Suprapubic skin (tissue), 4 donors: ENCODE data around the gene TMEM116. TPM values are rescaled to one million over a fixed set of nuclear protein-coding genes. Genes with fewer than 3 reads are reported as not detected.

Experiments
- DNase-seq, 2 donors: peaks; one replicate each; pipeline ENCODE4 v3.0.0-alpha.2; 2019; ENCODE audit warnings: low spot score in 2 of 2
- H3K27ac ChIP-seq: fragments of 200-600 bp; sonication (generic); one replicate; pipeline ENCODE4 v1.5.1; 2019
- H3K27me3 ChIP-seq: fragments of 200-600 bp; sonication (generic); one replicate; pipeline ENCODE4 v1.5.1; 2019
- H3K36me3 ChIP-seq: fragments of 200-600 bp; sonication (generic); one replicate; pipeline ENCODE4 v1.5.1; 2019
- H3K4me1 ChIP-seq: fragments of 200-600 bp; sonication (generic); one replicate; pipeline ENCODE4 v1.5.1; 2019
- H3K4me3 ChIP-seq: fragments of 200-600 bp; sonication (generic); one replicate; pipeline ENCODE4 v1.5.1; 2019; ENCODE audit warnings: mild to moderate bottlenecking
- H3K9me3 ChIP-seq: fragments of 200-600 bp; sonication (generic); one replicate; pipeline ENCODE4 v1.5.1; 2019
- EP300 ChIP-seq: sonication (generic); formaldehyde crosslinking; IDR thresholded peaks from one replicate; pipeline ENCODE4 v1.6.1; 2017; ENCODE audit warnings: antibody characterized with exemption
- POLR2A ChIP-seq, 2 donors: fragments of 450-650 bp; IDR thresholded peaks; one replicate each; pipeline ENCODE4 v1.6.1; 2017; ENCODE audit warnings: antibody characterized with exemption in 2 of 2, mild to moderate bottlenecking in 2 of 2, moderate library complexity in 2 of 2
- POLR2AphosphoS5 ChIP-seq, 3 donors: sonication (generic); formaldehyde crosslinking; IDR thresholded peaks; one replicate each; pipeline ENCODE4 v1.6.1; 2017; ENCODE audit warnings: antibody characterized with exemption in 3 of 3
- WGBS: methylation state at CpG from one replicate; pipeline ENCODE4 v1.1.5; 2018; 5-methylcytosine and 5-hydroxymethylcytosine counted together
- total RNA-seq, 4 donors: library from RNA; depleted of rRNA; stranded (reverse); fragments of >200 nt; gene quantifications; one replicate each; pipeline ENCODE4 v1.1.0, GENCODE V29; 2016
- TF ChIP-seq, protein P1 (sequence below), 2 donors: fragments of 200-600 bp in 1 of 2; fragments of 450-650 bp in 1 of 2; sonication (generic) in 1 of 2; IDR thresholded peaks; one replicate each; pipeline ENCODE4 v1.5.1; 2016 to 2019; ENCODE audit warnings: antibody characterized with exemption in 2 of 2, mild to moderate bottlenecking in 1 of 2, moderate library complexity in 1 of 2

TMEM116 gene
- total RNA-seq, 4 donors from 2014 or later, result 16.0 to 25.1 (median 22.8) TPM

DNA sequence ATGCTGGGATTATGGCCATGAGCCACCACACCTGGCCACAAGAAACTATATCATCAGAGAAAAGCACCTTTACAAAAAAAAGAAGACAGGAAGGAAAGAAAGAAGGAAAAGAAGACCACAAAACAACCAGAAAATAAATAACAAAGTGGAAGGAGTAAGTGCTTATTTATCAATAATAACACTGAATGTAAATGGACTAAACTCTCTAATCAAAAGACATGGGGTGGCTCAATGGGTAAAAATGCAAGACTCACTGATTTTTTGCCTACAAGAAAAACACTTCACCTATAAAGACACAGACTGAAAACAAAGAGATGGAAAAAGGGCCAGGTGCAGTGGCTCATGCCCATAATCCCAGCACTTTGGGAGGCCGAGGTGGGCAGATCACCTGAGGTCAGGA lies 105.2 kb downstream of the TMEM116 start:
- 95% methylated on average over 1 of the region's 1 CpG for WGBS
- DNase-seq, result no peak
- no peak overlapping the region for H3K27ac ChIP-seq
- no peaks in the 10 kb centered on the region for H3K4me1 ChIP-seq
- TF ChIP-seq POLR2A (IDR thresholded peaks at IDR 0.05) (no peak), POLR2AphosphoS5 (IDR thresholded peaks at IDR 0.05) (no peak), EP300 (no peak)
- TF ChIP-seq, protein P1, sequence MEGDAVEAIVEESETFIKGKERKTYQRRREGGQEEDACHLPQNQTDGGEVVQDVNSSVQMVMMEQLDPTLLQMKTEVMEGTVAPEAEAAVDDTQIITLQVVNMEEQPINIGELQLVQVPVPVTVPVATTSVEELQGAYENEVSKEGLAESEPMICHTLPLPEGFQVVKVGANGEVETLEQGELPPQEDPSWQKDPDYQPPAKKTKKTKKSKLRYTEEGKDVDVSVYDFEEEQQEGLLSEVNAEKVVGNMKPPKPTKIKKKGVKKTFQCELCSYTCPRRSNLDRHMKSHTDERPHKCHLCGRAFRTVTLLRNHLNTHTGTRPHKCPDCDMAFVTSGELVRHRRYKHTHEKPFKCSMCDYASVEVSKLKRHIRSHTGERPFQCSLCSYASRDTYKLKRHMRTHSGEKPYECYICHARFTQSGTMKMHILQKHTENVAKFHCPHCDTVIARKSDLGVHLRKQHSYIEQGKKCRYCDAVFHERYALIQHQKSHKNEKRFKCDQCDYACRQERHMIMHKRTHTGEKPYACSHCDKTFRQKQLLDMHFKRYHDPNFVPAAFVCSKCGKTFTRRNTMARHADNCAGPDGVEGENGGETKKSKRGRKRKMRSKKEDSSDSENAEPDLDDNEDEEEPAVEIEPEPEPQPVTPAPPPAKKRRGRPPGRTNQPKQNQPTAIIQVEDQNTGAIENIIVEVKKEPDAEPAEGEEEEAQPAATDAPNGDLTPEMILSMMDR (IDR thresholded peaks at IDR 0.05), result no peak
- H3K36me3 ChIP-seq, result no peaks in the 10 kb centered on the region
- peaks cover 12% of the 10 kb centered on the region for H3K9me3 ChIP-seq
- no peak overlapping the region for H3K4me3 ChIP-seq
- H3K27me3 ChIP-seq, result no peaks in the 10 kb centered on the region

DNA sequence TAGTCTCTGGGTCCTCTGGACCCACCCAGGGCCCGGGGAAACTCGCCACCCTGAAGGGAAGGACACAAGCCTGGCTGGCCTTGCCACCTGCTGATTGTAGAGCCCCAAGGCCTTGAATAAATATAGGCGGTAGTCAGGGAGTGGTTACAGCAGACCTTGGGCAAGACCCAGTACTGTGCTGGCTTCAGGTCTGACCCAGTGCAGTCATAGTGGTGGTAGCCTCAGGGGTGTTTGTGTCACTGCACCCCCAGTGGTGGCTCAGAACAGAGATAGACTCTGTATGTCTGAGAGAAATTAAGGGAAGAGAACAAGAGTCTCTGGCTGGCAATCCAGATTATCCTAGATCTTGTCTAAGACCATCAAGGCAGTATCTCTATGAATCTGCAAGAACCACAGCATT lies 107.5 kb downstream of the TMEM116 start:
- 88% methylated on average over 3 of the region's 3 CpGs for WGBS
- Histone ChIP-seq H3K4me3 (no peak overlapping the region), H3K36me3 (no peaks in the 10 kb centered on the region), H3K9me3 (peaks cover 12% of the 10 kb centered on the region), H3K27me3 (no peaks in the 10 kb centered on the region), H3K4me1 (no peaks in the 10 kb centered on the region), H3K27ac (no peak overlapping the region)
- DNase-seq, result no peak
- TF ChIP-seq POLR2AphosphoS5 (IDR thresholded peaks at IDR 0.05) (no peak), EP300 (no peak), POLR2A (IDR thresholded peaks at IDR 0.05) (no peak)
- TF ChIP-seq, protein P1 (IDR thresholded peaks at IDR 0.05), result no peak

DNA sequence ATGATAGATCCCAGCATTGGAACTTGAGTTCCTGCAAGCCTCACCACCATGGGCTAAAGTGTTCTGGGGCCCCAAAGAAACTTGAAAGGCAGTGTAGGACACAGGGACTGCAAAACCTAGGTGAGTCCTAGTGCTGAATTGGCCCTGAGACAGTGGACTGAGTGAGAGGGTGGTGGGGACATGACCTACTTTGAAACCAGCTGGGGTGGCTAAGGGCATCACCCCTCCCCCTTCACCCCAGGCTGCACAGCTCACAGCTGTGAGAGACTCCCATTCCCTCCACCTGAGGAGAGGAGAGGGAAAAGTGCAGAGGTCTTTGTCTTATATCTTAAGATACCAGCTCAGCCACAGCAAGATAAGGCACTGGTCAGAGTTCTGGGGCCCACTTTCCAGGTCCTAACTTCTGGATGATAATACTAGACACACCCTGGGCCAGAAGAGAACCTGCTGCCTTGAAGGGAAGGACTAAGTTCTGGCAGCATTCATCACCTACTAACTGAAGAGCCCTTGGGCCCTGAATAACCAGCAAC lies 108.5 kb downstream of the TMEM116 start:
- Histone ChIP-seq H3K27me3 (no peaks in the 10 kb centered on the region), H3K27ac (no peak overlapping the region), H3K4me1 (no peaks in the 10 kb centered on the region), H3K9me3 (peaks cover 11% of the 10 kb centered on the region), H3K36me3 (no peaks in the 10 kb centered on the region), H3K4me3 (no peak overlapping the region)
- TF ChIP-seq EP300, result no peak
- TF ChIP-seq POLR2A (IDR thresholded peaks at IDR 0.05), result no peak
- no peak for DNase-seq

DNA sequence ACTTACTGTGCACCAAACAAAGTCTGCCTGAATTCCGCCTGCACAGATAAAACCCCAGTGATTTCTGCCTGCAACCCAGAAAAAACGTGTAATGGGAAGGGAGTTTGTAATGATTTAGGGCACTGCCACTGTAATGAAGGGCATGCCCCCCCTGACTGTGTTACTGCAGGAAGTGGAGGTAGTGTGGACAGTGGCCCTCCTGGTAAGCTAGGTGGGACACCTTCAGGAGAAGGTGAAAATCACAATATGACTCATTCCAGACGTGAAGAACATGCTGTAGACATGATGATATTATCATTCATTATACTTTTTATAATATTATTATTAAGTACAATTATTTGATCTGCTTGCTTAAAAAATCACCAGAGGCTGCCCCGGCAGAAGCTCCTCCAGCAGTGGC lies 111.8 kb downstream of the TMEM116 start:
- WGBS, result 72% methylated on average over 4 of the region's 4 CpGs
- H3K9me3 ChIP-seq, result no peaks in the 10 kb centered on the region
- TF ChIP-seq EP300 (no peak), POLR2AphosphoS5 (IDR thresholded peaks at IDR 0.05) (no peak), POLR2A (IDR thresholded peaks at IDR 0.05) (no peak)
- TF ChIP-seq, protein P1 (IDR thresholded peaks at IDR 0.05), result no peak
- no peak overlapping the region for H3K4me3 ChIP-seq
- H3K27ac ChIP-seq, result no peak overlapping the region
- DNase-seq, result no peak
- peaks cover 2% of the 10 kb centered on the region for H3K36me3 ChIP-seq
- no peaks in the 10 kb centered on the region for H3K4me1 ChIP-seq
- H3K27me3 ChIP-seq, result no peaks in the 10 kb centered on the region

DNA sequence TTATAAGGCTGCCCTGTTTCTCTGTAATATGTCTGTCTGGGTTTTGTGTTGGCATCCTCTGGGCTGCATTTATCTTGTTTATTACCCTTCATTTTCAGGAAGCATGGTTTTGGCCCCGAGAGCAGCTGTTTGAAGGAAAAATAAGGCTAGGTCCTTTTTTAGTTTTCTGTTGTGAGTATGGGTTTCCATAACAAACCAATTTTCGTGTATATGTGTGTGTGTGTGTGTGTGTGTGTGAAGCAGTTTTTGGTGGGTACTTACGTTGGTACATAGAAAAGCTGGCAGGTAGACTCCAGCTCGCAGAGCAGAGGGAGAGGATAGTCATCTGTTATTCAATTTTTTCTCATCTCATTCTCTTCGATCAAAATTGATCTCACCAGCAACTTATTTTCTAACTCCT lies 118.4 kb downstream of the TMEM116 start:
- H3K4me1 ChIP-seq, result no peaks in the 10 kb centered on the region
- H3K4me3 ChIP-seq, result no peak overlapping the region
- no peaks in the 10 kb centered on the region for H3K27me3 ChIP-seq
- TF ChIP-seq POLR2A (IDR thresholded peaks at IDR 0.05) (no peak), POLR2AphosphoS5 (IDR thresholded peaks at IDR 0.05) (no peak), EP300 (no peak)
- TF ChIP-seq, protein P1 (IDR thresholded peaks at IDR 0.05), result no peak
- H3K36me3 ChIP-seq, result peaks cover 66% of the 10 kb centered on the region
- DNase-seq, result no peak
- no peak overlapping the region for H3K27ac ChIP-seq
- H3K9me3 ChIP-seq, result no peaks in the 10 kb centered on the region
- 78% methylated on average over 5 of the region's 5 CpGs for WGBS

DNA sequence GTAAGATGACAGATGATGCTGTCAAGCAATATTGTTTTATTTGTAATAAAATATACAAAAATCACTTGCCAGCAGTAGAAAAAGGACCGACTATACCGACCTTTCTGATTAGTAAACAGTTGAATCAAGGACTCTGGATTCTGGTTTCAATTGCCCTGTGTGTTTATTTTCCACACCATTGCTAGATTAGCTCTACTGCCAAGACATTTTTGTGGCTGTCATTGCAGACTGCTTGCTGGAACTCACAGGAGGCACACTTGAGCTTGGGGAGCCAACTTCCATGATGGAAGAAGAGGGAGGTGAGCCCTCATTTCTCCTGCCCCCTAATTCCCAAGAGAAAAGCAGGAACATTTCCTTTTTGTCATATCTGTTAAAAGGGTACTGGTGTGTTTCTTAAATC lies 119.7 kb downstream of the TMEM116 start:
- H3K4me1 ChIP-seq, result no peaks in the 10 kb centered on the region
- no peak overlapping the region for H3K27ac ChIP-seq
- WGBS, result 89% methylated on average over 2 of the region's 2 CpGs
- H3K36me3 ChIP-seq, result peaks cover 79% of the 10 kb centered on the region
- H3K4me3 ChIP-seq, result no peak overlapping the region
- TF ChIP-seq POLR2AphosphoS5 (IDR thresholded peaks at IDR 0.05) (no peak), EP300 (no peak), POLR2A (IDR thresholded peaks at IDR 0.05) (no peak)
- TF ChIP-seq, protein P1 (IDR thresholded peaks at IDR 0.05), result no peak
- H3K9me3 ChIP-seq, result no peaks in the 10 kb centered on the region
- DNase-seq, result no peak
- H3K27me3 ChIP-seq, result no peaks in the 10 kb centered on the region
